GM21390 (cell line): ENCODE data around the gene MTHFS.
"Not testable (repeated sequence)": the region's sequence is repeated elsewhere in the genome, so short reads cannot be mapped to it uniquely, and the experiment has no call there.

Source experiments
- ATAC-seq: cut with Tn5 transposase; IDR thresholded peaks from one replicate; pipeline ENCODE4 v1.9.1; 2021; ENCODE audit not compliant: unreplicated experiment

The MTHFS gene

GRCh38 chr15:79916502-79917132 lies 19.8 kb upstream of the MTHFS start:
- ATAC-seq = no peak

DNA sequence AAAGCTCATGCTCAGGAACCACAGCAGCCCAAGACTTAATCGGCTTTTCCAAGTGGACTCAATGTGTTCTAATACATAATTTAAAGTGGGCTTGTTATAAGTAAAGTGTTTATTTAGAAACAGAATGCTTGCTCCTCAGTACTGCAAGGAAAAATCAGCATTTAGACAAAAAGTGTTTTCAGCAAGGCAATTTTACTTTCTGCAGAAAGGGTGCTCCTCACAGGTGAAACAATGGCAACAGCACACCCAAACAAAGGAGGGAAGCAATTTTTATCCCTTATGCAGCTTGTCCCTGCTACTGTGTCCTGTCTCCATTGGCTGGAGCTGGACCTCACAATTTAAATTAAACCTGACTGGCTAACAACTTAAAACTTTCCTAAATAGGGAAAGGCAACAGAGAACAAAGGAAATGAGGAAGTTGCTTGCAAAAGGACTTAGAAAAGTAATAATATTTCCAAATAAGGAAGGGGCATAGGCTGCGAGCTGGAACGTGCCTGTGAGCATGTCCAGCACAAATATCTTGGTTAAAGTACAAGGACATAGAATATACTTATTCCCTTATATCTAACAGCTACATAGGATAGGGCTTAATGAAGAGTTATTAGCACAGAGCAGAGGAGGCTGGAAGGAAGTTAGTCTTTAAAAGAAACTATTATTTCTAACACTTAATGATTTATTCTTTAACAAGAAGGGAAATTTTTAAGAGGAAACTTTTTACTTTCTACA lies 19.1 kb upstream of the MTHFS start:
- not testable (repeated sequence) for ATAC-seq

- ATAC-seq = no peak
Observed at GRCh38 chr15:79914728-79915127, 17.9 kb upstream of the MTHFS start.

- ATAC-seq = peak; percentile 67
Observed at GRCh38 chr15:79909556-79910335, 12.9 kb upstream of the MTHFS start.

- no peak for ATAC-seq
Observed at GRCh38 chr15:79904271-79904670, 7.5 kb upstream of the MTHFS start.

- ATAC-seq = no peak
Observed at GRCh38 chr15:79903626-79904025, 6.8 kb upstream of the MTHFS start.

- ATAC-seq = no peak
Observed at GRCh38 chr15:79903144-79903543, 6.3 kb upstream of the MTHFS start.

DNA sequence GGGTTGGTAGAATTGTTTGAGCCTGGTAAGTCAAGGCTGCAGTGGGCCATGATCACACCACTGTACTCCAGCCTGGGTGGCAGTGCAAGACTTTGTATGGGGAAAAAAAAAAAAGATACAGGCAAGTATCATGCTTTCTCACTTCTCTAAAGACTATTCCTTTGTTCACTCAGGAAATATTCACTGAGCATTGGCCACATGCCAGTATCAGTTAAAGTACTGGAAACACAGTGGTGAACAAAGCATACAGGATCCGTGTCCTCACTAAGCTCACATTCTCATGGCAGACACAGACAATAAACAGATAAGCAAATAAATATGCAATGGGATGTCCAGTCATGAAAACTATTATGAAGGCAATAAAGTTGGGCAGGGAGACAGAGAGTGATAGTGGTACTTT lies 5.1 kb upstream of the MTHFS start:
- ATAC-seq = no peak

DNA sequence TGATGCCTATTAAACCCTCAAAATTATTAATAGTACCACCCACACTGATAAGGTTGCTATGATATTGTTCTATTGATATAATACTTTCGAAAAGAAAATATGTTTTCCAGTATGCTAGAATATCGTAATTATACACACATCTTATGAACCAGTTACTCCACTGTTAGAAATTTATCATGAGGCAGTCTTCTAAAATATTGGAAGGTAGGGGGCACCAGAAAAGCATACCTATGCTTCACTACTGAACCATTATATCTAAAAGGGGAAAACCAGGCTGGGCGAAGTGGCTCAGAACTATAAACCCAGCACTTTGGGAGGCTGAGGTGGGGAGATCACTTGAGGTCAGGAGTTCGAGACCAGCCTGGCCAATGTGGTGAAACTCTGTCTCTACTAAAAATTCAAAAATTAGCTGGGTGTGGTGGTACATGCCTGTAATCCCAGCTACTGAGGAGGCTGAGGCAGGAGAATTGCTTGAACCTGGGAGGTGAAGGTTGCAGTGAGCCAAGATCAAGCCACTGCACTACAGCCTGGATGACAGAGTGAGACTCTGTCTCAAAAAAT lies 4.1 kb upstream of the MTHFS start:
- not testable (repeated sequence) for ATAC-seq

DNA sequence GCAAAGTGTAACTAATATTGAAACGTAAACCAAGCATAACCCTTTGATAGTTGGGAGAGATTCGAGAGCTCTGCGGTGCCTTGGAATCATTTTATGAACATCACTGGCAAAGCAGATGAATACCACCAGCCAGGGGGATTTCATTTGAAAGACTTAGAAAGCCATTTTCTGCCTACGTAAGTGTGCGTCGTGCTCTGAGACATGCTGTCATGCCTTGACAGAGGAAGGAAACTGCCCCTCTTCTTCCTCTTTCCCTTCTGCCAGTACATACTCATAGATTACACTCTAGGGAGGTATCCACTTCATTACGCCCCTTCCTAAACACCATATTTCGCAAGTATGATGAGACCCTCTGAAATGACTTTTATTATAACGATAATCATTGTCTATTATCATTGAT lies 3.3 kb upstream of the MTHFS start:
- no peak for ATAC-seq

- not testable (repeated sequence) for ATAC-seq
Observed at GRCh38 chr15:79898786-79899185, 2.0 kb upstream of the MTHFS start.

DNA sequence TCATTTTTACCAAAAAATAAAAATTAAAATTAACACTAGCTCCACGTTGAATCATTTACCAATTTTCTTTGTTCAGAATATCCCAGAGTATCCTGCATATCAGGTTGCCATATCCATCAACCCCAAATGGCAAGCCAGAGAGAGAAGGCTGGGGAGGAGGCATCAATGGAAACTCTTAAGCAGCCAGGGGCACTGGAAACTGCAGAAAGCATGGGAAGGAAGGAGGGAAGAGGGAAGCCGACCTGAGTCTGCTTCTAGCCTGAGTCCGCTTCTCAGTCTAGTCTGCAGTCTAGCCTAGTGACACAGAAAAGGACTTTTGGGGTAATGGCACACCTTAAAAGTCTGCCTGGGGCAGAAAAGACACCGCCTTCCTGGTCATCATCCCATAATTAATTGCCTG lies 1.6 kb upstream of the MTHFS start:
- ATAC-seq = no peak

GRCh38 chr15:79897701-79898113 lies 893 bp upstream of the MTHFS start:
- no peak for ATAC-seq

GRCh38 chr15:79897380-79897678 lies 515 bp upstream of the MTHFS start:
- peak; percentile 6 for ATAC-seq

DNA sequence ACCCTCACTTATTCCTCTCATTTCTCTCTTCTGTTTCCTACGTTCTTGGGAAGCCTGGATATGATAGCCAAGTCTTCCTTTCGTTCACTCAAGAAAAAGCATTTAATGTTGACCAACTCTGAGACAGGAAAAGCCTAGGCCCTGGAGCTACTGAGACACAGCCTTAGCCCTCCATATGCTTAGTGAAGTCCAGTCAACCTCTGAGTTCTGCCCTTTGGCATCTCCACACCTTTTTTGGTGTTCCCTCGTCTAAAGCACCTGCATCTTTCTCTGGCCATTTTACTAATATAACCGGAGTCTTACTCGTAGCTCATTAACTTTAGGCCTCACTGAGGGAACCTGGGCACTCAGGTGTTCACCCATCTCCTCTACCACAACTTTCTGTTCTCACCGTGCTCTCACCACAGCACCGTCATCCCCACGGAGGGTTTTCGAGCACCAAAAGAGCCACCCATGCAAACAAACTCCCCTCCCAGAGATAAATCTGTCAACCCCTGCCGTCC lies 632 bp downstream of the MTHFS start:
- ATAC-seq = peak; percentile 31

- ATAC-seq = no peak
Observed at GRCh38 chr15:79887054-79887930, 9.5 kb downstream of the MTHFS start.

GRCh38 chr15:79886124-79886523 lies 10.7 kb downstream of the MTHFS start:
- no peak for ATAC-seq

DNA sequence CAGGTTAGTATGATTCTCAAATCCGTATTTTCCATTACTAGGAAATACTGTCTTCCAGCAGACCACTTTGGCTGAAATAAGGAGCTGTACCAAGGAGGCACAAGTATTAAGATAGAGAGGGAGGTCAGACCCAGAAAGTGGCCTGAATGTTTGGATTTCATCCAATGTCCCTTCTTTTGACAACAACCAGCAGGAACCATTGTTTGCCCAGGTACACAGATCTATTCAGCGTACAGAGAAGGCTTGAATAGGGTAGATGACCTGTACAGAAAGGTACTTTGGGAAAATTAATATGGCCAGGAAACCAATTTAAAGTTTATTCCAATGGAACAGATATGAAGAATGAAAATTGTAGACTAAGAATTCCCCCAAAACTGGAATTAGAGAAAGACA lies 12.6 kb downstream of the MTHFS start:
- no peak for ATAC-seq

DNA sequence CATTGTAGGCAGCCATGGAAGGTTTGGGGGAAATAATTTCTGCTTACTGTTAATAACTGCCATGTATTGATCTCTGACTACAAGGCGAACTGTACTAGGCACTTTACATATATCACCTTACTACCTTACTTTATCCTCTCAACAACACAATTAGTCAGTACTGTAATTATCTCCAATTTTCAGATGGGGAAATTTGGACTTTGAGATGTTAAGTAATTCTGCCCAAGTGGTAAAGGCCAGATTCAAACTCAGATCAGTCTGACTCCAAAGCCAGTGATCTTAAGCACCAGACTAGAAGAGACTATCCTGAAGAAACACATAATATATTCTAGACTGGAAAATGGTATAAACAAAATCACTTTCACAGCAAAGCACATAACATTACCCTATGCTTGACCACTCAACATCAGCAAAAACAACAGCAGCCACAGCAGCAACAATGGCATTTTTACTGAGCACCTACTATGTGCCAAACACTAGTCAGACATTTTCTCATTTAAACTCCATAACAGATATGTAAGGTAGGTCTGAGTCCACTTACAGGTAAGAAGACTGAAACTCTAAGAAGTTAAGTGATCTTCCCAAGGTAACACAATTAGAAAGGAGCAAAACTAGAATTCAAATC lies 13.1 kb downstream of the MTHFS start:
- no peak for ATAC-seq

DNA sequence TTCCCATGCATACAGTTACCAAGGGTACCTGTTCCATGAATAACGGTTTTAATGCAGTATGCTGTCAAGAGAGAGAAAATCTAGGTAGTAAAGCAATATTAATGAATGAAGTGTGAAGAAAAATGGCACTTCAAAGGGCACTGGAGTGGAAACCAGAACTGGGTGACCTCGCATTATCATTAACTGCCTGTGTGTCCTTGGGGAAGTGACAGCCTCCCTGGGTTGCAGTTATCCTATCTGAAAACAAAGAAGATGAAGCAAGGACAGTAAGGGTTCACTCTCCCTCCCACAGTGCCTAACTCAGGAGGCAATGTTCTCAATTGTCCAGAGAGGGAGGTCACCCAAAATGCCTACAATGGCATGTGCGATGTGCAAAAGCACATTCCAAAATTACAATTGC lies 15.1 kb downstream of the MTHFS start:
- no peak for ATAC-seq
